D721Med (cell line): ENCODE results near the gene FLNB.

Experiments
- DNase-seq: peaks from one replicate; pipeline ENCODE4 v3.0.0; 2011; ENCODE audit warnings: low spot score; ENCODE audit not compliant: insufficient read length
- FAIRE-seq: peaks from 2 replicates; lab custom pipeline; 2011; peaks lifted over from hg19 to GRCh38; lab: Jason Lieb, UNC
- CTCF ChIP-seq: IDR thresholded peaks from 2 replicates; pipeline ENCODE4 v1.5.1; 2012; ENCODE audit warnings: mild to moderate bottlenecking, control low read depth; ENCODE audit not compliant: insufficient read depth; ENCODE audit errors: missing control alignments

FLNB gene

GRCh38 chr3:58104712-58105111, 96.5 kb downstream of the FLNB start:
- TF ChIP-seq CTCF, result no peak
- FAIRE-seq (no peak), DNase-seq (no peak)

- no peak for TF ChIP-seq CTCF
- no peak for DNase-seq
- no peak for FAIRE-seq
Measured at GRCh38 chr3:58105196-58105595, 97.0 kb downstream of the FLNB start.

- no peak for FAIRE-seq
- no peak for TF ChIP-seq CTCF
- no peak for DNase-seq
Measured at GRCh38 chr3:58106061-58106460, 97.8 kb downstream of the FLNB start.

GRCh38 chr3:58106640-58107039, 98.4 kb downstream of the FLNB start:
- FAIRE-seq (no peak), DNase-seq (no peak)
- no peak for TF ChIP-seq CTCF

- no peak for FAIRE-seq
- TF ChIP-seq CTCF, result no peak
- no peak for DNase-seq
Measured at GRCh38 chr3:58107597-58107996, 99.4 kb downstream of the FLNB start.

- no peak for DNase-seq
- no peak for TF ChIP-seq CTCF
- no peak for FAIRE-seq
Measured at GRCh38 chr3:58109752-58110151, 101.5 kb downstream of the FLNB start.

GRCh38 chr3:58111513-58112184, 103.4 kb downstream of the FLNB start:
- no peak for TF ChIP-seq CTCF
- DNase-seq (no peak), FAIRE-seq (no peak)
